Activated naive CD8-positive, alpha-beta T cell treated with anti-CD3 and anti-CD28 coated beads for 36 hours (primary cell): Measurements from ENCODE around the gene SVEP1. TPM values are rescaled to one million over a fixed set of nuclear protein-coding genes. Genes with fewer than 3 reads are reported as not detected.
"Not testable (repeated sequence)": the region's sequence is repeated elsewhere in the genome, so short reads cannot be mapped to it uniquely, and the experiment has no call there.

ENCODE experiments used
- DNase-seq: peaks from one replicate; pipeline ENCODE4 v3.0.0; 2021
- H3K27ac Mint-ChIP-seq: one replicate; pipeline ENCODE4 v1.8.0; 2022; ENCODE audit warnings: mild to moderate bottlenecking, moderate library complexity, mixed read lengths
- H3K27me3 Mint-ChIP-seq: one replicate; pipeline ENCODE4 v1.8.0; 2022; ENCODE audit warnings: mild to moderate bottlenecking, mixed read lengths
- H3K36me3 Mint-ChIP-seq: one replicate; pipeline ENCODE4 v1.8.0; 2021; ENCODE audit warnings: mild to moderate bottlenecking, mixed read lengths
- H3K4me1 Mint-ChIP-seq: one replicate; pipeline ENCODE4 v1.8.0; 2021; ENCODE audit warnings: mixed read lengths
- H3K4me3 Mint-ChIP-seq: one replicate; pipeline ENCODE4 v1.8.0; 2022; ENCODE audit warnings: mild to moderate bottlenecking, moderate library complexity, mixed read lengths
- H3K9me3 Mint-ChIP-seq: one replicate; pipeline ENCODE4 v1.8.0; 2022; ENCODE audit warnings: mixed read lengths
- total RNA-seq, 2 experiments: library from RNA; stranded (reverse); gene quantifications; one replicate each; pipeline ENCODE4 v1.2.3, GENCODE V29; 2021

SVEP1 gene
- total RNA-seq, 2 experiments from 2014 or later: not detected

DNA sequence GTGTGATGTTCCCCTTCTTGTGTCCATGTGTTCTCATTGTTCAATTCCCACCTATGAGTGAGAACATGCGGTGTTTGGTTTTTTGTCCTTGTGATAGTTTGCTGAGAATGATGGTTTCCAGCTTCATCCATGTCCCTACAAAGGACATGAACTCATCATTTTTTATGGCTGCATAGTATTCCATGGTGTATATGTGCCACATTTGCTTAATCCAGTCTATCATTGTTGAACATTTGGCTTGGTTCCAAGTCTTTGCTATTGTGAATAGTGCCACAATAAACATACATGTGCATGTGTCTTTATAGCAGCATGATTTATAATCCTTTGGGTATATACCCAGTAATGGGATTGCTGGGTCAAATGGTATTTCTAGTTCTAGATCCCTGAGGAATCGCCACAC lies 220.5 kb downstream of the SVEP1 start:
- H3K27me3 Mint-ChIP-seq, H3K9me3 Mint-ChIP-seq, DNase-seq, H3K27ac Mint-ChIP-seq, H3K4me3 Mint-ChIP-seq, H3K4me1 Mint-ChIP-seq, H3K36me3 Mint-ChIP-seq: not testable (repeated sequence)

DNA sequence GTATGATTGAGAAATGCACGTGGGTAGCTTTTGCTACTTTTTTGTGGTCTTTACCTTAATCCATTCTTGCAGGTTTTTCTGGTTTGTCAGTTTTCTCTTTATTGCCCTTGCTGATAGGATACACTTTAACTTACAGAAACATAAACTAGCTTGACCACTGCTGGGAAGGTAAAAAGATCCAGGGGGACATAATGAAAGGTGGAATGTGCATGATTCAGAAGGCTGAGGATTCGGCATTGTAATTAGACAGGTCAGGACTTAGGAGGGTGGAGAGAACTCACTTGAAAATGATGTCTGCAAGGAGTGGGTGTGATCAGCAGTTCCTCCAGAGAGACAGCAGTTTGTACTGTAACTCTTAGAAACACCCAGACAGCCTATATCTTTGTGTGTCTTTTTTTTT lies 222.0 kb downstream of the SVEP1 start:
- Mint-ChIP-seq H3K9me3 (no peaks in the 10 kb centered on the region), H3K4me1 (no peaks in the 10 kb centered on the region), H3K27ac (no peak overlapping the region), H3K27me3 (no peaks in the 10 kb centered on the region), H3K36me3 (no peaks in the 10 kb centered on the region), H3K4me3 (no peak overlapping the region)
- DNase-seq: no peak

DNA sequence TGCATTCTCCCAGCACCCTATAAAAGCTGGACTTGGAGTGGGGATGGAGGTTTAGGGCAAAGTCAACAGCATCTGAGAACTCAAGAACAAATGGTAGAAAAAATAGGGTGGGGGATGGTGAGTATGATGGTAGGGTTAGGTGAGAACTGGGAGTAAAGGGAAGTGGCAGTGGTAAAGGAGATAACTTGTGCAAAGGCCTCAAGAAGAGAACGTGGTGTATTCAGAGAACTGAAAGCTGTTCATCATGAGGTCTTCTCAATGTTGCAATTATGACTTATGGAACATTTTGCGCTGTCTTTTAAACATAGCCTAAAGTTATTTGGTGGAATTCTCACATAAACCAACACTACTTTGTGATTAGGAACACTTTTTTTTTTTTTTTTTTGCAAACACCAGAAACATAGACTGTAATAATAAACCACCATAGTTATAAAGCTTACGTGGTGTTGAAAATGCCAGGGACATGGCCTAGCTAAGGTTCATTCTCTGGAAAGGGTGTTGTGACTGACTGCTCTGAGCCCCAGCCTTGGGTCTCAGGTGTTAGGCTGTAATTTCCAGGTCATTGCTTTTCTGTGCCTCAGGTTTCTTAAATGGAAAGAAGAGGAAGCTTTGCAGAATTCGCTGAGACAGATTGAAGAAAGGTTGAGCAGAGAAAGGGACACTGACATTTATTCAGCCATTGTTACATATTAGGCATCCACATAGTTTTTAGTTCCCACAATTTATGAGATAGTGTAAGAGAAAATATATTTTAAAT lies 222.7 kb downstream of the SVEP1 start:
- DNase-seq: no peak
- H3K4me1 Mint-ChIP-seq: no peaks in the 10 kb centered on the region
- no peaks in the 10 kb centered on the region for H3K27me3 Mint-ChIP-seq
- no peak overlapping the region for H3K27ac Mint-ChIP-seq
- no peaks in the 10 kb centered on the region for H3K36me3 Mint-ChIP-seq
- H3K4me3 Mint-ChIP-seq: no peak overlapping the region
- no peaks in the 10 kb centered on the region for H3K9me3 Mint-ChIP-seq

DNA sequence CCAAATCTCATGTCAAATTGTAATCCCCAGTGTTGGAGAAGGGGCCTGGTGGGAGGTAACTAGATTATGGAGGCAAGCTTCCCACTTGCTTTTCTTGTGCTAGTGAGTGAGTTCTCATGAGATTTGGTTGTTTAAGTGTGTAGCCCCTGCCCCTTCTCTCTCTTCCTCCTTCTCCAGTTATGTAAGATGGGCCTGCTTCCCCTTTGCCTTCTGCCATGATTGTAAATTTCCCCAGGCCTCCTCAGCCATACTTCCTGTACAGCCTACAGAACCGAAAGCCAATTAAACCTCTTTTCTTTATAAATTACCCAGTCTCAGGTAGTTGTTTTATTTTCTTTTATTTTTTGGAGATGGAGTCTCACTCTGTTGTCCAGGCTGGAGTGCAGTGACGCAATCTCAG lies 223.6 kb downstream of the SVEP1 start:
- Mint-ChIP-seq H3K4me3 (no peak overlapping the region), H3K9me3 (no peaks in the 10 kb centered on the region), H3K27ac (no peak overlapping the region), H3K27me3 (no peaks in the 10 kb centered on the region), H3K36me3 (no peaks in the 10 kb centered on the region), H3K4me1 (no peaks in the 10 kb centered on the region)
- DNase-seq: no peak

DNA sequence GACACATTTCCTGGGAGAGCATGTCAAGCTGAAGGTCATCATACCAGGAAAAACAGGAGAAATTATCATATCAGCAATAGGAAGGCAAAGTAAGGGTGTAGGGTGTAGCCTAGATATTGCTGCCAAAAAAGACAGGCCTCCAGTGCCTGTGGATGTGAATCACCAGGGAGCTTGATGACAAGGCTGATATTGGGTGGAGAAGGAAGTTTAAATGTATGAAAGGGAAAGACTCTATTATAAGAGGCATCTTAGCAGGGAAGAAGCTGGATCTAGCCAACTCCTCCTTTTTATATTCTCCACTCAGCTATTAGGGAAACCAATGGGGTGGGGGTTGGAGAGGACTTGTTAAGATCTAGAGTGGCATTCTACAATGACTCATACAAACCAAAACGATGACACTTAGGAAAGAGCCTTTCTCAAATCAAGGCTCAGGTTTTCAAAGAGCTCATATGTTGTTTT lies 228.5 kb downstream of the SVEP1 start:
- Mint-ChIP-seq H3K9me3 (no peaks in the 10 kb centered on the region), H3K36me3 (no peaks in the 10 kb centered on the region), H3K27ac (no peak overlapping the region), H3K4me1 (no peaks in the 10 kb centered on the region), H3K27me3 (no peaks in the 10 kb centered on the region), H3K4me3 (no peak overlapping the region)
- DNase-seq: no peak

DNA sequence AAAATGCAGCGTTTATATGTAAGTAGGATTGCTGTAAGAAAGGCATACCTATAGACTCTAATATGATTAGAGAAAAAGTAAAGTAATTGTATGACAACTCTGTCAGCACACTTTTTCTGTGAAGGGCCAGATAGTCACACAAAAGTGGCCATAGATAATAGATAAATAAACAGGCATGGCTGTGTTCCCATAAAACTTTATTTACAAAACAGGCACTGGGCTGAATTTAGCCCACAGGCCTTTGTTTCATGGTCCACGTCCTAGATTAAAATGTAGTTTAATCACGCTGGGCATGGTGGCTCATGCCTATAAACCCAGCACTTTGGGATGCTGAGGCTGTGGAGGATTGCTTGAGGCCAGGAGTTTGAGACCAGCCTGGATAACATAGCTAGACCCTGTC lies 233.2 kb downstream of the SVEP1 start:
- H3K36me3 Mint-ChIP-seq: no peaks in the 10 kb centered on the region
- no peaks in the 10 kb centered on the region for H3K9me3 Mint-ChIP-seq
- H3K27me3 Mint-ChIP-seq: no peaks in the 10 kb centered on the region
- H3K4me1 Mint-ChIP-seq: no peaks in the 10 kb centered on the region
- H3K4me3 Mint-ChIP-seq: no peak overlapping the region
- DNase-seq: no peak
- H3K27ac Mint-ChIP-seq: no peak overlapping the region

DNA sequence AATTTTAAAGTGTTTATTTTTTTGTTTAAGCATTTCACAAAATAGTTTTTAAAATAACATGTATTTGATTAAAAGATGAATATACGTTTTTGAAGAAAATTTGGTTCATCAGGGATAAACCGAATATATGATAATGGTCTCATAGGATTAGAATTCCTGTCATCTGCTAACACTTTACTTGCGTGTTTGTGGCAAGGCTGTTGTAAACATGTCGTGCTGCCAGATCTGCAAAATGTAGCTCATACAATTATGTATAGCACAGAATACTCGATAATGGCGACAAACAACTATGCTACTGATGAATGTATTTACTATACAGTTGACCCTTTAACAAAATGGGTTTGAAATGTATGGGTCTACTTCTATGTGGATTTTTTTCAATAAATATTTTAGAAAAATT lies 234.7 kb downstream of the SVEP1 start:
- Mint-ChIP-seq H3K27ac (no peak overlapping the region), H3K36me3 (no peaks in the 10 kb centered on the region), H3K4me1 (no peaks in the 10 kb centered on the region), H3K27me3 (no peaks in the 10 kb centered on the region), H3K9me3 (no peaks in the 10 kb centered on the region), H3K4me3 (no peak overlapping the region)
- DNase-seq: no peak

DNA sequence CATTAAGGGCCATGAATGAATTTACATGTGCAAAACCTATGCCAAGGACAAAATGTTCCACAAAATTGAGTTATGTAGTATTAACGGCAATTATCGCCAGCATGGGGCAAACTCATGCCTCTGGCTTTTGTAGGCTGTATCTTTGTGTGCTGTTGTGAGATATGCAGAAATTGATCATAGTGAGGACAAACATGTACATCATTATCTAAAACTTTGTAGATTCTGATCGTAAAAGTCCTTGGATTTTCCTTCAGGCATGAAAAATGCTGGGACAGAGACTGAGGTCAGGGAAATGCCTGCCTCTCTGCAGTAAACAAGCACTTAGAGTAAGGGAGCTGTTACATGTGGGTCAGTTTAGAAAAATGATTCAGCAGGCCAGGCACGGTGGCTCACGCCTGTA lies 236.0 kb downstream of the SVEP1 start:
- no peak overlapping the region for H3K27ac Mint-ChIP-seq
- no peak overlapping the region for H3K4me3 Mint-ChIP-seq

DNA sequence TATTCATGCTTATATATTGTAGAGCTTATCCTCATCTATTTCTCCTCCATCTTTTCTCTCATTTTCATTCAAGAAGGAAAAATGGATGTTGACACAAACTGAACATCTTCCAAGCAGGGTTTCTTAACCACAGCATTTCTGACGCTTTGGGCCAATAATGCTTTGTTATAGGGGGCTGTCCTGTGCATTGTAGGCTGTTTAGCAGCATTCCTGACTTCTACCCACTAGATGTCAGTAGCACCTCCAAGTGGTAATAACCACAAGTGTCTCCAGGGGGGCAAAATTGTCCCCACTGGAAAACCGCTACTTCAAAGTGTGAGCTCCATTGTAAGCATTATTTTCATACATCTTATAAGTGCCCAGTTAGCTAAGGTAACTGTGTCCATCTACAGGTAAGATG lies 239.2 kb downstream of the SVEP1 start:
- H3K36me3 Mint-ChIP-seq: no peaks in the 10 kb centered on the region
- H3K27ac Mint-ChIP-seq: no peak overlapping the region
- DNase-seq: no peak
- no peaks in the 10 kb centered on the region for H3K4me1 Mint-ChIP-seq
- H3K4me3 Mint-ChIP-seq: no peak overlapping the region
- no peaks in the 10 kb centered on the region for H3K9me3 Mint-ChIP-seq
- no peaks in the 10 kb centered on the region for H3K27me3 Mint-ChIP-seq

More for the DNA sequence above, 236.0 kb downstream of the SVEP1 start:
- no peak for DNase-seq
- H3K9me3 Mint-ChIP-seq: no peaks in the 10 kb centered on the region
- no peaks in the 10 kb centered on the region for H3K36me3 Mint-ChIP-seq
- H3K27me3 Mint-ChIP-seq: no peaks in the 10 kb centered on the region
- no peaks in the 10 kb centered on the region for H3K4me1 Mint-ChIP-seq

DNA sequence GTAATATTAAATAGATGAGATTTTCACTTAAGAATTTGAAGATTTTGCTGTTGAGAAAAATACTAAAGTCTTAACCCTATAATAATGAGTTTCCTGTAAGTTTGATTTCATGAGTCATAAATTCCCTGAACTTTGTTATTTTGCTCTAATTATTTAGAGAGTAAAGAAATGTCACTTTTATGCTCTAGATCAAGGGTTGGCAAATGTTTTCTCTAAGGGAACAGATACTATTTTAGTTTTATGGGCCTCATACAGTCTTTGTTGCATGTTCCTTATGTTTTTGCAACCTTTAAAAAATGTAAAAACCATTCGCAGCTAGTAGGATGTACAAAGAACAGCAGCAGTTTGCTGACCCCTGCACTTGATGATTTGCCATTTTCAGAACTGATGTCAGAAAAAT lies 241.4 kb downstream of the SVEP1 start:
- no peaks in the 10 kb centered on the region for H3K36me3 Mint-ChIP-seq
- DNase-seq: no peak
- no peaks in the 10 kb centered on the region for H3K9me3 Mint-ChIP-seq
- no peak overlapping the region for H3K4me3 Mint-ChIP-seq
- peaks cover 3% of the 10 kb centered on the region for H3K4me1 Mint-ChIP-seq
- no peak overlapping the region for H3K27ac Mint-ChIP-seq
- H3K27me3 Mint-ChIP-seq: no peaks in the 10 kb centered on the region

DNA sequence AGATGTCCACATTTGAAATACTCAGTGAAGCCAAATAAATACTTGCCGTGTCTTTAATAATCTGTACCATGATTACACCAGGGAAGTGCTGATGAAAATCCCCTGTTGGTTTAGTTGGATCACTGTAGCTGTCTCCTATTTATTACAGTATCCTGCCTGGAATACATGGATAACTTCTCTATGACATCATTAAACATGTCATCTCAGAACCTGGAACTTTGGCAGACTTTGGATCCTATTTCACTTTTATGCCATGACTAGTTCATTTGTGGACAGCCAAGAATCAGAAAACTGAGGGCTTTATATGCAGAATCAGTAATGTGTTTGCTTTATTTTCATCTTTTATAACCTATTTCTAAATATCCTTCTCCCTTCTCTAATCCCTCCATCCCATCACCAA lies 241.8 kb downstream of the SVEP1 start, which contains the start of gene TXNDC8:
TSS of gene TXNDC8 (minus strand) at position 137 of the 400 bp plus-strand sequence.
- no peak for DNase-seq
- no peak within 1 kb of the TSS for H3K4me3 Mint-ChIP-seq
- no peaks in the 10 kb centered on the region for H3K36me3 Mint-ChIP-seq
- H3K27ac Mint-ChIP-seq: no peak within 1 kb of the TSS
- H3K4me1 Mint-ChIP-seq: peaks cover 3% of the 10 kb centered on the region
- H3K9me3 Mint-ChIP-seq: no peaks in the 10 kb centered on the region
- H3K27me3 Mint-ChIP-seq: no peaks in the 10 kb centered on the region

DNA sequence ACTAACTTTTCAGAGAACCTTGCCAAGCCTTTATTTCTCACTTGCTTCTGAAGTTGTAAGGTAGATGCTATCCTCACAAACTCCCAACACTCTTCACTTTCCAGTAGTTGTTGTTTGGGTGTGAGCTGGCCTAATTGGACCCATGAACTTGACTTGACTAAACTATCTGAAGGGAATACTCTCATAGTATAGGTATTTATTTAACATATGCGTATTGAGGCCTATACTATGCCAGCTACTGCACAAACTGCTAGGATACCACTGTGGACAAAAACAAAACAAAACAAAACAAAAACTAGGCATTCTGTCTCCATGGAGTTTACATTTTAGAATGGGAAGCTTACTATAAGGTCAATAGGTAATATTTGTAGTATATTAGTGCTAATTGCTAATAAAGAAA lies 243.2 kb downstream of the SVEP1 start:
- no peak overlapping the region for H3K4me3 Mint-ChIP-seq

DNA sequence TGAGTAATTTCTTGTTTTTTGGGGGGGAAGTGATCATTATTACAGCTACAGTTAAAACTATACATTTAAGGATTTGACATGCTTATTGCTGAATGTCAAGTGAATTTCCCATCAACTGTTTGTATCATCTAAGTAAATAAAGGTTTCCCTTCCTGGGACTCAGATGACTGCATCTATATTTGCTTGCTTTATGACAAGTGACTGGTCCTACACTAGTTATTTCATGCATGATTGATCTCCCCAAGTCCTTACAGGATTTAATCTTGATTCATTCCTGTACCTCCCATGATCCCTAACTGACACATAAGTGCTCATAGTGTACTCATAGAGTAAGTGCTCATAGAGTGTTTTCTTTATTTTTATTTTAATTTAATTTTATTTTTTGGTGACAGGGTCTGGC lies 244.7 kb downstream of the SVEP1 start:
- DNase-seq: no peak
- Mint-ChIP-seq H3K27ac (no peak overlapping the region), H3K36me3 (no peaks in the 10 kb centered on the region), H3K4me3 (no peak overlapping the region), H3K4me1 (peaks cover 3% of the 10 kb centered on the region), H3K27me3 (no peaks in the 10 kb centered on the region), H3K9me3 (no peaks in the 10 kb centered on the region)

More for the DNA sequence above, 243.2 kb downstream of the SVEP1 start:
- Mint-ChIP-seq H3K27ac (no peak overlapping the region), H3K36me3 (no peaks in the 10 kb centered on the region), H3K9me3 (no peaks in the 10 kb centered on the region), H3K27me3 (no peaks in the 10 kb centered on the region), H3K4me1 (peaks cover 3% of the 10 kb centered on the region)
- DNase-seq: no peak

DNA sequence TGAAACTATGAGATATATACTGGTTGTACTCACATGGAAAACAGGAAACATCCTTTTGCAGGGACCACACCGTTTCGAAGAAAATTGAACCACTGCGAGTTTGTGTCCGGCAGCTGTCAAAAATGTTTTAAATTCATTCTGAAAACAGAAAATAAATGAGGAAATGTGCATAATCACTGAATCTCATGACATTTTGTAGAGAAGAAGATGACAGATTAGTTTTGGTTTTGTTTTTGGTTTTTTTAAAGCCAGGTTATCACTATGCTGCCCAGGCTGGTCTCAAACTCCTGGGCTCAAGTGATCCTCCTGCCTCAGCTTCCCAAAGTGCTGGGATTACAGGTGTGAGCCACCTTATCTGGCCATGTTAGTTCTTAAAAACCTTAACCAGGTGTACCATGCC lies 245.4 kb downstream of the SVEP1 start:
- no peak overlapping the region for H3K27ac Mint-ChIP-seq
- no peak for DNase-seq
- H3K9me3 Mint-ChIP-seq: no peaks in the 10 kb centered on the region
- H3K4me3 Mint-ChIP-seq: no peak overlapping the region
- no peaks in the 10 kb centered on the region for H3K36me3 Mint-ChIP-seq
- no peaks in the 10 kb centered on the region for H3K27me3 Mint-ChIP-seq
- peaks cover 3% of the 10 kb centered on the region for H3K4me1 Mint-ChIP-seq

DNA sequence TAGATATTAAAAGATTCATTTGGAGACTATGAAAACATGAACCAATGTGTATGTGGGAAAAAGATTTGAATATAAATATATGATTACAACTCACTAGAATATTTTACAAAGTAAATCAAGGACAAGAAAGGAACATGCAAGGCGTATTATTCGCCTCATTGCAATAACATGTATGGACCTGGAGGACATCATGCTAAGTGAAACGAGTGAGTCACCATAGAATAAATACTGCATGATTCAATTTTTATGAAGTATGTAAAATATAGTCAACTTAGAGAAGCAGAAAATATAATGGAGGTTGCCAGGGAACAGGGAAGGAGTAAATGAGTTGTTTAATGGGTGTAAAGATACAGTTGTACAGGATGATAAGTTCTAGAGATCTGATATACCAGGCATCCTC lies 246.8 kb downstream of the SVEP1 start:
- no peak overlapping the region for H3K4me3 Mint-ChIP-seq
- no peak overlapping the region for H3K27ac Mint-ChIP-seq
- H3K9me3 Mint-ChIP-seq: no peaks in the 10 kb centered on the region
- H3K27me3 Mint-ChIP-seq: no peaks in the 10 kb centered on the region
- H3K4me1 Mint-ChIP-seq: peaks cover 3% of the 10 kb centered on the region
- H3K36me3 Mint-ChIP-seq: no peaks in the 10 kb centered on the region
- no peak for DNase-seq

DNA sequence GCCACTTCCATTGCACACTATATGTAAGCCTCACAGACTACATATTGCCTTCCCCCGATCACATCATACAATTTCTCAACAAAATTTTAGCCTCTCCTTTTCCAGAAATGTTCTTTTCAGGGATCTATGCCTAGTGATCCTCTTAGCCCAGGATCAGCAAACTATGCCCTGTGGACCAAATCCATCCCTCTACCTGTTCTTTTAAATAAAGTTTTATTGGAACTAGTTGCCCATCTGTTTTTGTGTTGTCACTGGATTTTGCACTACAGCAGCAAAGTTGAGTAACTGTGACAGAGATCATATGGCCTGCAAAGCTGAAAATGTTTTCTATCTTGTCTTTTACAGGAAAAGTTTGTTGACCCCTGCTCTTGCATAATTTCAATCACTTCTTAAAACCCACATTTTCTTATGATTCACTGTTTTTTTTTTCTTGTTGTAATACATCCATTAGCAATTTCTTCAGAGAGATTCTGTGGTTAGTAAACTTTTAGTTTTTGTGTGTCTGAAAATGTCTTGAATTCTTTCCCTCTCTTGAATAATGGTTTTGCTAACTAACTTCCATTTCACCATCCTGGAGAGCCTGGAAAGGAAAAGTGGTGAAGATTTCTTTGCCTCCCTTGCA lies 248.9 kb downstream of the SVEP1 start:
- no peak for DNase-seq
- no peak overlapping the region for H3K4me3 Mint-ChIP-seq
- H3K9me3 Mint-ChIP-seq: no peaks in the 10 kb centered on the region
- no peak overlapping the region for H3K27ac Mint-ChIP-seq
- H3K4me1 Mint-ChIP-seq: peaks cover 3% of the 10 kb centered on the region
- no peaks in the 10 kb centered on the region for H3K36me3 Mint-ChIP-seq
- H3K27me3 Mint-ChIP-seq: no peaks in the 10 kb centered on the region
